ENCODE results near the gene ACADSB.

- TF ChIP-seq POLR2A (IDR thresholded peaks at IDR 0.05) = no peak
- no peak for TF ChIP-seq EP300 (IDR thresholded peaks at IDR 0.05)
Observed at GRCh38 chr10:123083811-123084210, 75.0 kb downstream of the ACADSB start.

All from ovary (tissue), 1 donor.